GM20000 (cell line): ENCODE data around the gene TRMT11.

ENCODE experiments used
- DNase-seq: peaks from one replicate; pipeline ENCODE4 v3.0.0; 2012; ENCODE audit warnings: low spot score
- CTCF ChIP-seq: IDR thresholded peaks from 2 replicates; pipeline ENCODE4 v1.5.1; 2012; ENCODE audit warnings: mild to moderate bottlenecking, control low read depth; ENCODE audit errors: extremely low read depth, missing control alignments

Gene TRMT11

GRCh38 chr6:125985522-125985921 is 818 bp upstream of the TRMT11 start:
- DNase-seq, result no peak
- no peak for TF ChIP-seq CTCF

GRCh38 chr6:125985979-125986300 is 400 bp upstream of the TRMT11 start:
- no peak for TF ChIP-seq CTCF
- no peak for DNase-seq

DNA sequence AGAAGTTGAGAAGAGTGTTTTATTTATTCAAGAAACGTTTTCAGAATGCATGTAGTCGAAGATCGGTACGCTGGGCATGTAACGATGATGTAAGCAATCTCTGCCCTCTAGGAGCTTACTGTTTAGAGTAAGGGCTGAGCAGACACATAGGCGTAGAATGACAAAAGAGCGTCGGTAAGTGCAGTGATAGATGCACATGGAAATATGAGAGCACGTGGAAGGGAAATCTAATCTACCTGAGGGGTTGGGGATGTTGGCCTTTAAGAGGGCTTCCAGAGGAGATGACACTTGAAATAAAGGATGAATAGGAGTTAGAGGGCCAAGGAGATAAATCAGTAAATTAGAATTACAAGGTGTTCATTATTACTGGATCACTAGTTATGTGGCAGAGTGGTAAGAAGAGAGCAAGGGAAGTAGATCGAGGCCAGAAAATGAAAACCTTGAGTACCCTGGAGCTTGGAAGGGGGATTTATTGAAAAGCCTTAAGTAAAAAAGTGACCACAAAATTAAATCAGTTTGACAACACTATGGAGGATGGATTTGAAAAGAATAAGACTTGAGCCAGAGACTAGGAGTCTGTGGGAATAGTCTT is 782 bp downstream of the TRMT11 start:
- no peak for TF ChIP-seq CTCF
- no peak for DNase-seq

DNA sequence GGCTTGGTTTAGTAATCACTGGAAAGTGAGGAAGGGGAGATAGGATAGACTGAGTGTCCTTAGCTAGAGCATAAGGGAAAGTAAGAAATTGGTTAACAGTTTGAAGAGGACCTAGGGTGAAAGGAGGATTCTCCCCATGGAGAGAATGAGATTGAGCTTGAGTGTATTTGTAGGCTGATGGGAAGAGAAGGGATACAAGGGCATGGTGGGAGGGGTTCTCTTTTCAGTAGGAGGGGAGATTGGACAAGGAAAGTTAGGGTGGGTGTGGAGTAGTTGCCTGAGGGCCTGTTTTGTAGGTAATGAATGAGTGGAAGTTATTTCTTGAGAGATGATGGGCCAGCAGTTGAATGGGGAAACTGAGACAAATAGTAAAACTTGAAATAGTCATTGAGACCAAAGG is 1.9 kb downstream of the TRMT11 start:
- DNase-seq, result no peak
- no peak for TF ChIP-seq CTCF

DNA sequence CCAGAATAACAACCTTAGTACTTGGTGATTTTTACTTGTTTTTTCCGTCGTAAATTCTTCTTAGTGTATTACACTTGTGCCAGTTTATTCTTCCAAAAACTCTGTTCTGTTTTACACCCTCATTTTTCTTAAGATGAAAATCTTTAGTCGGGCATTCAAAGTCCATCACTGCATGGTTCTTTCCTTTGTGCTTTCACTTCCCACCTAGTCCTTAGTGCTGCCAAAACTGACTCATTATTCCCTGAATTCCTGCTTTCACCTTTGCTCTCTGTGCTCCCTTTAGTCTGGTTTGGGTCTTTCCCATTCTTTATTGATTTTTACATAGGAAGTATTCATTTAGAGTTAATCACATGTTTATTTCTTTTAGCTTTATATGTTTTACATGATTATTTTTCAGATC is 3.3 kb downstream of the TRMT11 start:
- DNase-seq, result no peak
- no peak for TF ChIP-seq CTCF

GRCh38 chr6:125991653-125992052 is 5.3 kb downstream of the TRMT11 start:
- DNase-seq, result no peak
- no peak for TF ChIP-seq CTCF

DNA sequence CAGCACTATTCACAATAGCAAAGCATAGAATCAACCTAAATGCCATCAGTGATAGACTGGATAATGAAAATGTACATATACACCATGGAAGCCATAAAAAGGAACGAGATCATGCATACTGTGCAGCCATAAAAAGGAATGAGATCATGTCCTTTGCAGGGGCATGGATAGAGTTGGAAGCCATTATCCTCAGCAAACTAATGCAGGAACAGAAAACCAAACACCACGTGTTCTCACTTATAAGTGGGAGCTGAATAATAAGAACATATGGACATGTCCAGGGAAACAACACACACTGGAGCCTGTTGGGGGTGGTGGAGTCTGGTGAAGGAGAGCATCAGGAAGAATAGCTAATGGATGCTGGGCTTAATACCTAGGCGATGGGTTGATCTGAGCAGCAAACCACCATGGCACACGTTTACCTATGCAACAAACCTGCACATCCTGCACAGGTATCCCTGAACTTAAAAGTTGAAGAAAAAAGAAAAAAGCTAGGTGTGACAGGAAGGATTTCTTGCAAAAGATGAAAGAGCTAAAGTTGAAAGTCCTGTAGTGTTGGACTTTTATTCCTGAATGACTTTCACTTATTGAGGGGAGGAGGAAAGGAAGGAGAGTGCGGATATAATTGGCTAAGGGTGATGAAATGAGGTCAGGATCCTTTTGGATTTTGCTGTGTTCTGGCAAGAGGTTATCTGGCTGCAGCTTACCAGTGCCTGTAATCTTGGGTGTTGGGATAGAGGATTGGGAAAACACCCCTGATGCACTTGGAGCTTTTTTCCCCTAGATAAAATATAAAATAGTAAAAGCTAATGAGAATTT is 8.5 kb downstream of the TRMT11 start:
- no peak for DNase-seq
- TF ChIP-seq CTCF, result no peak
